GM13977 (cell line): ENCODE measurements around the gene TMEM200C.

ENCODE experiments used
- DNase-seq: peaks from one replicate; pipeline ENCODE4 v3.0.0; 2012; ENCODE audit warnings: low spot score
- CTCF ChIP-seq: IDR thresholded peaks from 2 replicates; pipeline ENCODE4 v1.5.1; 2012; ENCODE audit warnings: mild to moderate bottlenecking, control low read depth; ENCODE audit not compliant: insufficient read depth; ENCODE audit errors: extremely low read depth, missing control alignments
- in situ Hi-C: fragments of 300-500 bp; cut with MboI; formaldehyde crosslinking; loops from one replicate; pipeline ENCODE4 v1.12.0; 2022; ENCODE audit warnings: low sequenced_read_pairs, low pct_unique_long_range_greater_than_20kb, mixed read lengths, inconsistent platforms; ENCODE audit not compliant: unreplicated experiment

Gene TMEM200C

GRCh38 chr18:5937795-5938194 lies 42.5 kb upstream of the TMEM200C start:
- TF ChIP-seq CTCF, result no peak
- in situ Hi-C loops, result no loop called here
- DNase-seq, result no peak

GRCh38 chr18:5937121-5937520 lies 41.8 kb upstream of the TMEM200C start:
- in situ Hi-C loops, result no loop called here
- no peak for TF ChIP-seq CTCF

GRCh38 chr18:5930789-5931188 lies 35.5 kb upstream of the TMEM200C start:
- in situ Hi-C loops, result no loop called here
- no peak for DNase-seq
- TF ChIP-seq CTCF, result no peak

More at GRCh38 chr18:5937121-5937520, 41.8 kb upstream of the TMEM200C start:
- no peak for DNase-seq

GRCh38 chr18:5918205-5918858 lies 23.0 kb upstream of the TMEM200C start:
- DNase-seq, result no peak
- no peak for TF ChIP-seq CTCF
- in situ Hi-C loops, result no loop called here

GRCh38 chr18:5914951-5915350 lies 19.6 kb upstream of the TMEM200C start:
- no peak for DNase-seq
- no peak for TF ChIP-seq CTCF
- in situ Hi-C loops, result no loop called here

- in situ Hi-C loops, result no loop called here
- no peak for TF ChIP-seq CTCF
- no peak for DNase-seq
Measured at GRCh38 chr18:5914016-5914415, 18.7 kb upstream of the TMEM200C start.
